DND-41 (cell line): ENCODE results near the gene GARNL3.

Source experiments
- ATAC-seq: fragments of 200-7000 bp; cut with Tn5 transposase; 3 replicates; pipeline ENCODE4 v1.9.1; 2021; ENCODE audit warnings: low read depth; ENCODE audit not compliant: insufficient read depth
- DNase-seq: peaks from one replicate; pipeline ENCODE4 v3.0.0-alpha.2; 2020
- H2AFZ ChIP-seq: 2 replicates; pipeline ENCODE4 v1.6.0; 2012; ENCODE audit warnings: low read depth, low read length
- H3K27ac ChIP-seq: 2 replicates; pipeline ENCODE4 v1.5.1; 2012; ENCODE audit warnings: low read length, inconsistent platforms
- H3K27me3 ChIP-seq: fragments of 200-600 bp; sonication (generic); 2 replicates; pipeline ENCODE4 v1.6.0; 2012; ENCODE audit warnings: low read length, mild to moderate bottlenecking, inconsistent platforms; ENCODE audit not compliant: insufficient read depth, poor library complexity
- H3K36me3 ChIP-seq: 2 replicates; pipeline ENCODE4 v1.5.1; 2012; ENCODE audit warnings: low read length, inconsistent platforms; ENCODE audit not compliant: insufficient read depth
- H3K4me1 ChIP-seq: 2 replicates; pipeline ENCODE4 v1.5.1; 2012; ENCODE audit warnings: mild to moderate bottlenecking, low read length; ENCODE audit not compliant: insufficient read depth
- H3K4me2 ChIP-seq: 2 replicates; pipeline ENCODE4 v1.6.0; 2012; ENCODE audit warnings: mild to moderate bottlenecking, moderate library complexity, low read length, inconsistent platforms; ENCODE audit not compliant: insufficient read depth
- H3K4me3 ChIP-seq, 2 experiments: fragments of 200-600 bp in 1 of 2; shearing (Covaris generic) in 1 of 2; 2 replicates each; pipeline ENCODE4 v1.5.1; 2012 to 2016; ENCODE audit warnings: inconsistent platforms in 2 of 2, low read length in 2 of 2, mild to moderate bottlenecking in 2 of 2, low read depth in 1 of 2, moderate library complexity in 1 of 2
- H3K79me2 ChIP-seq: 2 replicates; pipeline ENCODE4 v1.6.0; 2012; ENCODE audit warnings: low read length, inconsistent platforms; ENCODE audit not compliant: insufficient read depth
- H3K9ac ChIP-seq: 2 replicates; pipeline ENCODE4 v1.6.0; 2012; ENCODE audit warnings: low read depth, mild to moderate bottlenecking, inconsistent platforms, low read length, moderate library complexity
- H3K9me3 ChIP-seq: 2 replicates; pipeline ENCODE4 v1.5.1; 2012; ENCODE audit warnings: low read length, moderate library complexity, mild to moderate bottlenecking, inconsistent platforms; ENCODE audit not compliant: insufficient read depth, severe bottlenecking
- H4K20me1 ChIP-seq: 2 replicates; pipeline ENCODE4 v1.6.0; 2012; ENCODE audit warnings: low read length; ENCODE audit not compliant: insufficient read depth
- EZH2 ChIP-seq: IDR thresholded peaks from 3 replicates; pipeline ENCODE4 v1.6.1; 2012; ENCODE audit warnings: borderline replicate concordance, low read depth, mild to moderate bottlenecking, moderate library complexity, low read length, inconsistent platforms; ENCODE audit not compliant: severe bottlenecking
- TF ChIP-seq, protein P1 (sequence below): IDR thresholded peaks from 2 replicates; pipeline ENCODE4 v1.5.1; 2012; ENCODE audit warnings: borderline replicate concordance, low read length, moderate library complexity, mild to moderate bottlenecking; ENCODE audit not compliant: poor library complexity, severe bottlenecking; ENCODE audit errors: extremely low read depth

The GARNL3 gene

GRCh38 chr9:127293767-127294166 lies 29.2 kb downstream of the GARNL3 start:
- Histone ChIP-seq H3K9ac (no peak overlapping the region), H3K9me3 (no peaks in the 10 kb centered on the region), H2AFZ (no peak overlapping the region), H3K27ac (no peak overlapping the region), H3K79me2 (no peaks in the 10 kb centered on the region), H3K4me2 (no peak overlapping the region), H3K27me3 (peaks cover 35% of the 10 kb centered on the region), H4K20me1 (no peaks in the 10 kb centered on the region), H3K36me3 (no peaks in the 10 kb centered on the region), H3K4me1 (no peaks in the 10 kb centered on the region), H3K4me3 (no peak overlapping the region)
- no peak for TF ChIP-seq EZH2
- TF ChIP-seq, protein P1, sequence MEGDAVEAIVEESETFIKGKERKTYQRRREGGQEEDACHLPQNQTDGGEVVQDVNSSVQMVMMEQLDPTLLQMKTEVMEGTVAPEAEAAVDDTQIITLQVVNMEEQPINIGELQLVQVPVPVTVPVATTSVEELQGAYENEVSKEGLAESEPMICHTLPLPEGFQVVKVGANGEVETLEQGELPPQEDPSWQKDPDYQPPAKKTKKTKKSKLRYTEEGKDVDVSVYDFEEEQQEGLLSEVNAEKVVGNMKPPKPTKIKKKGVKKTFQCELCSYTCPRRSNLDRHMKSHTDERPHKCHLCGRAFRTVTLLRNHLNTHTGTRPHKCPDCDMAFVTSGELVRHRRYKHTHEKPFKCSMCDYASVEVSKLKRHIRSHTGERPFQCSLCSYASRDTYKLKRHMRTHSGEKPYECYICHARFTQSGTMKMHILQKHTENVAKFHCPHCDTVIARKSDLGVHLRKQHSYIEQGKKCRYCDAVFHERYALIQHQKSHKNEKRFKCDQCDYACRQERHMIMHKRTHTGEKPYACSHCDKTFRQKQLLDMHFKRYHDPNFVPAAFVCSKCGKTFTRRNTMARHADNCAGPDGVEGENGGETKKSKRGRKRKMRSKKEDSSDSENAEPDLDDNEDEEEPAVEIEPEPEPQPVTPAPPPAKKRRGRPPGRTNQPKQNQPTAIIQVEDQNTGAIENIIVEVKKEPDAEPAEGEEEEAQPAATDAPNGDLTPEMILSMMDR: no peak
- DNase-seq: no peak
- ATAC-seq: no peak

GRCh38 chr9:127295005-127295404 lies 30.4 kb downstream of the GARNL3 start:
- Histone ChIP-seq H3K4me2 (no peak overlapping the region), H3K27ac (no peak overlapping the region), H3K4me1 (no peaks in the 10 kb centered on the region), H4K20me1 (no peaks in the 10 kb centered on the region), H3K36me3 (no peaks in the 10 kb centered on the region), H3K4me3 (no peak overlapping the region), H2AFZ (no peak overlapping the region), H3K79me2 (no peaks in the 10 kb centered on the region), H3K9me3 (no peaks in the 10 kb centered on the region), H3K9ac (no peak overlapping the region), H3K27me3 (peaks cover 30% of the 10 kb centered on the region)
- DNase-seq (no peak), ATAC-seq (no peak)
- no peak for TF ChIP-seq EZH2
- TF ChIP-seq, protein P1: no peak

- DNase-seq (no peak), ATAC-seq (no peak)
- Histone ChIP-seq H3K27me3 (peaks cover 5% of the 10 kb centered on the region), H3K9me3 (no peaks in the 10 kb centered on the region), H3K4me3 (no peak overlapping the region), H3K4me2 (no peak overlapping the region), H3K36me3 (no peaks in the 10 kb centered on the region), H3K27ac (no peak overlapping the region), H2AFZ (no peak overlapping the region), H4K20me1 (no peaks in the 10 kb centered on the region), H3K4me1 (no peaks in the 10 kb centered on the region), H3K79me2 (no peaks in the 10 kb centered on the region), H3K9ac (no peak overlapping the region)
- TF ChIP-seq, protein P1: no peak
- no peak for TF ChIP-seq EZH2
Observed at GRCh38 chr9:127300886-127301447, 36.4 kb downstream of the GARNL3 start.
